HG03571 (cell line): ENCODE measurements around the gene SPANXA1.
"Not testable (repeated sequence)": the region's sequence is repeated elsewhere in the genome, so short reads cannot be mapped to it uniquely, and the experiment has no call there.

Experiments used
- ATAC-seq: cut with Tn5 transposase; IDR thresholded peaks from one replicate; pipeline ENCODE4 v1.9.1; 2021; ENCODE audit not compliant: unreplicated experiment

SPANXA1 gene

GRCh38 chrX:141584638-141585037 is at the start of gene SPANXA1:
TSS of gene SPANXA1 (minus strand) at chrX:141584738. CDS start at chrX:141584678, 60 bp downstream.
- ATAC-seq = not testable (repeated sequence)

- ATAC-seq = no peak
Observed at GRCh38 chrX:141632124-141632523, 47.6 kb upstream of the SPANXA1 start.

GRCh38 chrX:141619336-141619735 is 34.8 kb upstream of the SPANXA1 start:
- no peak for ATAC-seq

- no peak for ATAC-seq
Observed at GRCh38 chrX:141609111-141609510, 24.6 kb upstream of the SPANXA1 start.

- ATAC-seq = not testable (repeated sequence)
Observed at GRCh38 chrX:141589408-141589807, 4.9 kb upstream of the SPANXA1 start, which contains the start of gene SPANXA2. TSS of gene SPANXA2 (plus strand) at chrX:141589708. CDS start at chrX:141589768, 60 bp downstream.

- ATAC-seq = not testable (repeated sequence)
Observed at GRCh38 chrX:141542551-141542950, 42.0 kb downstream of the SPANXA1 start.
